ENCODE results near the gene EIF4E3.

The EIF4E3 gene

GRCh38 chr3:71694358-71694999, 30.7 kb downstream of the EIF4E3 start:
- no peak for TF ChIP-seq JUND (IDR thresholded peaks at IDR 0.05; ENCODE audit: low read depth)
- in situ Hi-C loops (cut with HindIII; ENCODE audit: low pct_unique_long_range_greater_than_20kb, low sequenced_read_pairs) = no loop called here
- DNase-seq (ENCODE audit: low read depth in 1 of 2, low spot score in 1 of 2) = no peak

GRCh38 chr3:71693641-71694040, 31.6 kb downstream of the EIF4E3 start:
- in situ Hi-C loops (cut with HindIII; ENCODE audit: low pct_unique_long_range_greater_than_20kb, low sequenced_read_pairs) = no loop called here
- DNase-seq (ENCODE audit: low read depth in 1 of 2, low spot score in 1 of 2) = no peak
- TF ChIP-seq JUND (IDR thresholded peaks at IDR 0.05; ENCODE audit: low read depth) = no peak

GRCh38 chr3:71692139-71692538, 33.1 kb downstream of the EIF4E3 start:
- in situ Hi-C loops (cut with HindIII; ENCODE audit: low pct_unique_long_range_greater_than_20kb, low sequenced_read_pairs) = no loop called here

GRCh38 chr3:71690341-71690841, 34.8 kb downstream of the EIF4E3 start:
- no peak for TF ChIP-seq JUND (IDR thresholded peaks at IDR 0.05; ENCODE audit: low read depth)
- DNase-seq (ENCODE audit: low read depth in 1 of 2, low spot score in 1 of 2) = no peak
- in situ Hi-C loops (cut with HindIII; ENCODE audit: low pct_unique_long_range_greater_than_20kb, low sequenced_read_pairs) = no loop called here

More at GRCh38 chr3:71692139-71692538, 33.1 kb downstream of the EIF4E3 start:
- TF ChIP-seq JUND (IDR thresholded peaks at IDR 0.05; ENCODE audit: low read depth) = no peak
- DNase-seq (ENCODE audit: low read depth in 1 of 2, low spot score in 1 of 2) = no peak

- no peak for DNase-seq (ENCODE audit: low read depth in 1 of 2, low spot score in 1 of 2)
- in situ Hi-C loops (cut with HindIII; ENCODE audit: low pct_unique_long_range_greater_than_20kb, low sequenced_read_pairs) = no loop called here
Measured at GRCh38 chr3:71689291-71689690, 35.9 kb downstream of the EIF4E3 start.

GRCh38 chr3:71688121-71688520, 37.1 kb downstream of the EIF4E3 start:
- TF ChIP-seq JUND (IDR thresholded peaks at IDR 0.05; ENCODE audit: low read depth) = no peak
- no peak for DNase-seq (ENCODE audit: low read depth in 1 of 2, low spot score in 1 of 2)
- in situ Hi-C loops (cut with HindIII; ENCODE audit: low pct_unique_long_range_greater_than_20kb, low sequenced_read_pairs) = no loop called here

More at GRCh38 chr3:71689291-71689690, 35.9 kb downstream of the EIF4E3 start:
- TF ChIP-seq JUND (IDR thresholded peaks at IDR 0.05; ENCODE audit: low read depth) = no peak

- in situ Hi-C loops (cut with HindIII; ENCODE audit: low pct_unique_long_range_greater_than_20kb, low sequenced_read_pairs) = no loop called here
- TF ChIP-seq JUND (IDR thresholded peaks at IDR 0.05; ENCODE audit: low read depth) = no peak
- no peak for DNase-seq (ENCODE audit: low read depth in 1 of 2, low spot score in 1 of 2)
Measured at GRCh38 chr3:71685686-71686085, 39.5 kb downstream of the EIF4E3 start.

- DNase-seq (ENCODE audit: low read depth in 1 of 2, low spot score in 1 of 2) = no peak
- in situ Hi-C loops (cut with HindIII; ENCODE audit: low pct_unique_long_range_greater_than_20kb, low sequenced_read_pairs) = no loop called here
Measured at GRCh38 chr3:71684757-71685386, 40.3 kb downstream of the EIF4E3 start.

GRCh38 chr3:71684046-71684756, 41.0 kb downstream of the EIF4E3 start:
- in situ Hi-C loops (cut with HindIII; ENCODE audit: low pct_unique_long_range_greater_than_20kb, low sequenced_read_pairs) = no loop called here

More at GRCh38 chr3:71684757-71685386, 40.3 kb downstream of the EIF4E3 start:
- no peak for TF ChIP-seq JUND (IDR thresholded peaks at IDR 0.05; ENCODE audit: low read depth)

GRCh38 chr3:71681224-71681668, 44.0 kb downstream of the EIF4E3 start:
- in situ Hi-C loops (cut with HindIII; ENCODE audit: low pct_unique_long_range_greater_than_20kb, low sequenced_read_pairs) = no loop called here
- DNase-seq (ENCODE audit: low read depth in 1 of 2, low spot score in 1 of 2) = peak in 1 of 2 experiments; percentile 42

More at GRCh38 chr3:71684046-71684756, 41.0 kb downstream of the EIF4E3 start:
- no peak for TF ChIP-seq JUND (IDR thresholded peaks at IDR 0.05; ENCODE audit: low read depth)
- DNase-seq (ENCODE audit: low read depth in 1 of 2, low spot score in 1 of 2) = no peak

GRCh38 chr3:71680603-71681002, 44.6 kb downstream of the EIF4E3 start:
- TF ChIP-seq JUND (IDR thresholded peaks at IDR 0.05; ENCODE audit: low read depth) = no peak
- DNase-seq (ENCODE audit: low read depth in 1 of 2, low spot score in 1 of 2) = no peak
- in situ Hi-C loops (cut with HindIII; ENCODE audit: low pct_unique_long_range_greater_than_20kb, low sequenced_read_pairs) = no loop called here

More at GRCh38 chr3:71681224-71681668, 44.0 kb downstream of the EIF4E3 start:
- no peak for TF ChIP-seq JUND (IDR thresholded peaks at IDR 0.05; ENCODE audit: low read depth)

GRCh38 chr3:71676931-71677330, 48.3 kb downstream of the EIF4E3 start:
- no peak for DNase-seq (ENCODE audit: low read depth in 1 of 2, low spot score in 1 of 2)
- TF ChIP-seq JUND (IDR thresholded peaks at IDR 0.05; ENCODE audit: low read depth) = no peak
- in situ Hi-C loops (cut with HindIII; ENCODE audit: low pct_unique_long_range_greater_than_20kb, low sequenced_read_pairs) = no loop called here

GRCh38 chr3:71673486-71673885, 51.7 kb downstream of the EIF4E3 start:
- TF ChIP-seq JUND (IDR thresholded peaks at IDR 0.05; ENCODE audit: low read depth) = no peak
- no peak for DNase-seq (ENCODE audit: low read depth in 1 of 2, low spot score in 1 of 2)
- in situ Hi-C loops (cut with HindIII; ENCODE audit: low pct_unique_long_range_greater_than_20kb, low sequenced_read_pairs) = no loop called here

Data from T47D (cell line).